ENCODE results near the gene SCAF8. TPM values are rescaled to one million over a fixed set of nuclear protein-coding genes. Genes with fewer than 3 reads are reported as not detected.
A peak's percentile ranks its signal among the peaks of the same experiment; 100 is the strongest.

Gene SCAF8
- total and polyA plus RNA-seq, 7 donors, result 9.0 to 46.3 (median 37.1) TPM

DNA sequence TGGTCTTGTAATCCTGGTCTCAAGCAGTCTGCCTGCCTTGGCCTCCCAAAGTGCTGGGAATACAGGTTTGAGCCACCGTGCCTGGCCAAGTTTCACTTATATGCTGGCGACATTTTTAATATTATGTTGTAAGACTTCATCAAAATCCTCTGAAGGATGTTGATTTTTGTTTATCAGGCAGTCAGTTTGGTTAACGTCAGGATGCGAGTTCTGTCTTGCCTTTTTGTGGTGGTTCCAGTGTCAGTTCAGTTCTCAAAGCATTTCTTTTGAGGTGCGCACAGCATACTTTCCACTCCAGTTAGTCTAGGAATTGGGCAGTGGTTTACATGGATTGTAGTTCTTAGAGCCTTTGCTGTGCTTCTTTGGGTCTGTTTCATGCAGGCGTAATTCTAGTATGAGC is 24.9 kb downstream of the SCAF8 start:
- no peak for DNase-seq
- peaks cover 0 to 66% (median 45%) of the 10 kb centered on the region in 4 donors for H3K4me1 ChIP-seq
- intact Hi-C loops (cut with DNase I), result no loop called here
- TF ChIP-seq CTCF (IDR thresholded peaks at IDR 0.05) (no peak), POLR2AphosphoS5 (IDR thresholded peaks at IDR 0.05) (no peak), EP300 (IDR thresholded peaks at IDR 0.05) (no peak), POLR2A (IDR thresholded peaks at IDR 0.05) (no peak)
- WGBS, 2 donors, result 85 to 87% methylated on average over 6 of the region's 6 CpGs
- no peaks in the 10 kb centered on the region for H3K36me3 ChIP-seq
- no peaks in the 10 kb centered on the region for H3K9me3 ChIP-seq
- H3K27me3 ChIP-seq, result no peaks in the 10 kb centered on the region
- no peak overlapping the region for H3K27ac ChIP-seq
- no peak overlapping the region for H3K4me3 ChIP-seq

DNA sequence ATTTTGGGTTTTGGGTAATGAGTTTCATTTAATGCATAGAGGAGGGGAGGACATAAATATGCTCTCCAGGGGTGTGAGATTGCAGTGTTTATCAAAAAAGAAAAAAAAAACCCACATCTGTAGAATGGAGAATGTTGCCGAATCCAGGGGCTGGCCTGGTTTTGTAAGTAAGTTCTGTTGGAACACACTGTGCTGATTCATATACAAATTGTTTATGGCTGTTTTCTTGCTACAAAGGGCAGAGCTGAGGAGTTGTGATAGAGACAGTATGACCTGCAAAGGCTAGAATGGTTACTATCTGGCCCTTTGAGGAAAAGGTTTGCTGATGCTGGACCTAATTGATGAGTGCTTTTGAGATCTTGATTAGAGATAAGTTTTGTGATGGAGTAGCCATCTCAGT is 30.4 kb downstream of the SCAF8 start:
- intact Hi-C loops (cut with DNase I), result no loop called here
- Histone ChIP-seq H3K36me3 (no peaks in the 10 kb centered on the region), H3K4me3 (no peak overlapping the region), H3K4me1 (peaks cover 0 to 71% (median 57%) of the 10 kb centered on the region in 4 donors), H3K27me3 (no peaks in the 10 kb centered on the region), H3K9me3 (no peaks in the 10 kb centered on the region), H3K27ac (no peak overlapping the region)
- no peak for DNase-seq
- 78 to 87% methylated on average over 1 of the region's 1 CpG for WGBS, 2 donors
- TF ChIP-seq POLR2A (IDR thresholded peaks at IDR 0.05), result no peak
- no peak for TF ChIP-seq CTCF (IDR thresholded peaks at IDR 0.05)
- TF ChIP-seq POLR2AphosphoS5 (IDR thresholded peaks at IDR 0.05), result no peak
- TF ChIP-seq EP300 (IDR thresholded peaks at IDR 0.05), result no peak

- no peak for TF ChIP-seq EP300 (IDR thresholded peaks at IDR 0.05)
- no peak for TF ChIP-seq CTCF (IDR thresholded peaks at IDR 0.05)
- TF ChIP-seq POLR2AphosphoS5 (IDR thresholded peaks at IDR 0.05), result no peak
- no peak for TF ChIP-seq POLR2A (IDR thresholded peaks at IDR 0.05)
- peaks cover 0 to 82% (median 67%) of the 10 kb centered on the region in 4 donors for H3K4me1 ChIP-seq
These were observed 32.1 kb downstream of the SCAF8 start for GRCh38 chr6:154765273-154765672.

GRCh38 chr6:154766288-154766687 is 33.1 kb downstream of the SCAF8 start:
- Histone ChIP-seq H3K27me3 (no peaks in the 10 kb centered on the region), H3K36me3 (no peaks in the 10 kb centered on the region), H3K4me3 (no peak overlapping the region), H3K27ac (peak overlapping the region in 2 of 4 donors; percentile 8 to 17), H3K9me3 (no peaks in the 10 kb centered on the region), H3K4me1 (peaks cover 0 to 87% (median 71%) of the 10 kb centered on the region in 4 donors)
- WGBS, 2 donors, result 71% methylated on average over 3 of the region's 3 CpGs
- intact Hi-C loops (cut with DNase I), result no loop called here
- no peak for DNase-seq
- no peak for TF ChIP-seq CTCF (IDR thresholded peaks at IDR 0.05)
- TF ChIP-seq POLR2AphosphoS5 (IDR thresholded peaks at IDR 0.05), result no peak
- no peak for TF ChIP-seq POLR2A (IDR thresholded peaks at IDR 0.05)
- TF ChIP-seq EP300 (IDR thresholded peaks at IDR 0.05), result no peak

More at GRCh38 chr6:154765273-154765672, 32.1 kb downstream of the SCAF8 start:
- Histone ChIP-seq H3K36me3 (no peaks in the 10 kb centered on the region), H3K9me3 (no peaks in the 10 kb centered on the region), H3K27me3 (no peaks in the 10 kb centered on the region), H3K4me3 (no peak overlapping the region), H3K27ac (no peak overlapping the region)
- 35 to 57% methylated on average over 1 of the region's 1 CpG for WGBS, 2 donors
- DNase-seq, result no peak
- intact Hi-C loops (cut with DNase I), result no loop called here

Measured in sigmoid colon (tissue), 7 donors.